ENCODE data around the gene ANAPC5. TPM values are rescaled to one million over a fixed set of nuclear protein-coding genes. Genes with fewer than 3 reads are reported as not detected.
A peak's percentile ranks its signal among the peaks of the same experiment; 100 is the strongest.
"Not testable (repeated sequence)": the region's sequence is repeated elsewhere in the genome, so short reads cannot be mapped to it uniquely, and the experiment has no call there.

ANAPC5 gene, protein sequence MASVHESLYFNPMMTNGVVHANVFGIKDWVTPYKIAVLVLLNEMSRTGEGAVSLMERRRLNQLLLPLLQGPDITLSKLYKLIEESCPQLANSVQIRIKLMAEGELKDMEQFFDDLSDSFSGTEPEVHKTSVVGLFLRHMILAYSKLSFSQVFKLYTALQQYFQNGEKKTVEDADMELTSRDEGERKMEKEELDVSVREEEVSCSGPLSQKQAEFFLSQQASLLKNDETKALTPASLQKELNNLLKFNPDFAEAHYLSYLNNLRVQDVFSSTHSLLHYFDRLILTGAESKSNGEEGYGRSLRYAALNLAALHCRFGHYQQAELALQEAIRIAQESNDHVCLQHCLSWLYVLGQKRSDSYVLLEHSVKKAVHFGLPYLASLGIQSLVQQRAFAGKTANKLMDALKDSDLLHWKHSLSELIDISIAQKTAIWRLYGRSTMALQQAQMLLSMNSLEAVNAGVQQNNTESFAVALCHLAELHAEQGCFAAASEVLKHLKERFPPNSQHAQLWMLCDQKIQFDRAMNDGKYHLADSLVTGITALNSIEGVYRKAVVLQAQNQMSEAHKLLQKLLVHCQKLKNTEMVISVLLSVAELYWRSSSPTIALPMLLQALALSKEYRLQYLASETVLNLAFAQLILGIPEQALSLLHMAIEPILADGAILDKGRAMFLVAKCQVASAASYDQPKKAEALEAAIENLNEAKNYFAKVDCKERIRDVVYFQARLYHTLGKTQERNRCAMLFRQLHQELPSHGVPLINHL
- total RNA-seq (2014; rRNA removed; shearing (Covaris generic); ENCODE audit: low replicate concordance) = 124 and 145 TPM in 2 replicates

GRCh38 chr12:121351820-121352681 is at the start of gene ANAPC5:
Gene ANAPC5 (minus strand): TSS chr12:121352411. CDS start chr12:121352340, 71 bp downstream.
- peak; percentile 98 for DNase-seq (ENCODE audit: low read depth)
- in situ Hi-C loops (cut with HindIII; ENCODE audit: low pct_unique_long_range_greater_than_20kb, low sequenced_read_pairs) = no loop called here

DNA sequence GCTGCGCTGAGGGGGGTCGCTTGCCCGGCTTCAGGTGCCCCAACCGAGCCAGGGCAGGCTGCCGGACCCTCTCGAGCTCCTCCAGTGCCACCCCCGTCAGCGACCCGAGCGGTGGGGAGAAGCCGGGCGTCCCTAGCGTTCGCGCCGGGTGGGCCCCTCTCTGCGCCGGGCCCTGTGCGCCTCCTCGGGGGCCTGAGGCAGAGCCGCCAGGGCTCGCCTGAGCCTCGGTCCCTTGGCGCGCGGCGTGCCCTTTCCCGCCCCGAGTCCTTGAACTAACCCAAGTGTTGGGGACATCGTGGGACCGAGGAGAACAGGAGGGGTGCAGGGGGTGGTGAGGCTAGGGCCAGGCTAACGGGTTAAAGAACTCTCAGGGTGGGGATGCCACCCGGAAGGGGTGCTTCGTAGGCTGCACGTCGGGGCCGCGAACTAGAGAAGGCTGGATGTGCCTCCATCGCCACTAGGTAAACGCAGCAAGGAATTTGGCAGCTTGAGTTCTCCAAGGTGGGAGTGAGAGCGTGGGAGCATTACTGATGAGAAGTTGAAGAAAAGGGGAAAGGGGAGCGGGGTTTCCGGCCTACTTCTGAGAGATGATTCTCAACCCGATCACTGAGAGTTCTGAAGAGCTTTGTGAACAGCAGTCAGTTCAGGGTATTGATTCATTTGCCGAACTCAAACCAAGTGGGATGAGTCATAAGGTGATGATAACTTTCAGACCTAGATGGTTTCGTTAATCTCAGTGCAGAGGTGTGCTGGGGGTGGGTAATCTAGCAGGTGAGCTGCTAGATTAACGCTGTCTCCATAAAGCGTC is 48.3 kb upstream of the ANAPC5 start:
- peak; percentile 57 for DNase-seq (ENCODE audit: low read depth)
- in situ Hi-C loops (cut with HindIII; ENCODE audit: low pct_unique_long_range_greater_than_20kb, low sequenced_read_pairs) = no loop called here

DNA sequence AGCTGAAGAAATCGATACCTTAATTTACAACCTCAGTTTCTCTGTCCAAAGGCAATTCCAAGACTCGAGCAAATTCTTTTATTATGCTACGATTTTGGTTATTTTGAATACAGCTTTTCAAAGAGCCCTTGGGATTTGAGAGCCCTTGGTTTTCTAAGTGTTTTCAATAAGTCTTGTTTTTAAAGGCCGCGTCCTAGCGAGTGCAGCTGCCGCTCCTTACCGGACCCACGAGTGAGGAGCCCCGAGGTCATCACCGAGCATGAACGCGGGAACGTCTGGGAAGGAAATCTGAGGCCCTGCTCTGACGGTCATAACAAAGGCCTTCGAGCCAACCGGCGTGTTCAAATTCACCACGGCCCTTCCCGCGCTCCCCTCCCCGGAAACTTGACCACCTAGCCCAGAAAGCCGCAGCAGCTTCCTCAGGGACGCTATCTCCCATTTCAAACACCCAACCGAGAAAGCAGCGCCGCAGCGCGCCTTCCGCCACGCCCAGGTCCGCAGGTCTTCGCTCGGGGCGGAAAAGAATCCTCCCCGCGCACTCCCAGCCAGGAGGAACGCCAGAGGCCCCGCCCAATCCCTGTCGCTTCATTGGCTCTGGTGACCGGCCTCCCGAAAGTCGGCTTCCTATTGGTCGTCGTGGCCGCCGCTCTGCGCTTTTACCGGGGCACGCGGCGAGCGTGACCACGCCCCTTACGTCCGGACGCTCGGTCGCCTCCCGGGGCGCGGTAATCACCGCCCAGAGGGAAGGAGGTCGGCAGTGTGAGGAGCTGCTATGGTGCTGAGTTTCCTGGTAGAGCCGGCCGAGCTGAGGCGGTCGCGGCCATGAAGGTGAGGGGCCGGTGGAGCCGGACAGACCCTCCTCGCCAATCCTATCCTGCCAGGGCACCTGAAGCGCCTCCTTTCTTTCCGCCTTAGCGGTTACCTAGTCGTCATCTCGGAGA is 47.5 kb upstream of the ANAPC5 start, which contains the start of gene RNF34:
Gene RNF34 (plus strand): TSS at position 728 of the 941 bp plus-strand sequence. CDS start 95 bp downstream, at position 823.
- in situ Hi-C loops (cut with HindIII; ENCODE audit: low pct_unique_long_range_greater_than_20kb, low sequenced_read_pairs) = no loop called here
- DNase-seq (ENCODE audit: low read depth) = peak; percentile 99

DNA sequence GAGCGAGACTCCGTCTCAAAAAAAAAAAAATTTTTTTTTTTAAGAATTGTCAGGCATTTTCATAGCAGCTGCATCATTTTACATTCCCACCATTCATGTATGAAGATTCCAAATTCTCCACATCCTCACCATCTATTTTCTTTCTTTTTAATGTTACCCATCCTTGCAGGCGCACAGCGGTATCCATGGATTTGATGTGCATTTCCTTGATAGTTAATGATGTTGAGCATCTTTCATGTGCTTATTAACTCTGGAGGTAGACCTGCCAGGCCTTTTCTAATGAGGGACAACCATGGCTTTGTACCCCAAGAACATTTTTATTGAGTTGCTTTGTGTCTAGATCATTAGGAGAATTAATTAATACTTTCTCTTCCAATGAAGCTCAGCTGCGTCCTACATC is 46.1 kb upstream of the ANAPC5 start:
- in situ Hi-C loops (cut with HindIII; ENCODE audit: low pct_unique_long_range_greater_than_20kb, low sequenced_read_pairs) = no loop called here
- DNase-seq (ENCODE audit: low read depth) = no peak

GRCh38 chr12:121397521-121397920 is 45.3 kb upstream of the ANAPC5 start:
- in situ Hi-C loops (cut with HindIII; ENCODE audit: low pct_unique_long_range_greater_than_20kb, low sequenced_read_pairs) = no loop called here
- no peak for DNase-seq (ENCODE audit: low read depth)

DNA sequence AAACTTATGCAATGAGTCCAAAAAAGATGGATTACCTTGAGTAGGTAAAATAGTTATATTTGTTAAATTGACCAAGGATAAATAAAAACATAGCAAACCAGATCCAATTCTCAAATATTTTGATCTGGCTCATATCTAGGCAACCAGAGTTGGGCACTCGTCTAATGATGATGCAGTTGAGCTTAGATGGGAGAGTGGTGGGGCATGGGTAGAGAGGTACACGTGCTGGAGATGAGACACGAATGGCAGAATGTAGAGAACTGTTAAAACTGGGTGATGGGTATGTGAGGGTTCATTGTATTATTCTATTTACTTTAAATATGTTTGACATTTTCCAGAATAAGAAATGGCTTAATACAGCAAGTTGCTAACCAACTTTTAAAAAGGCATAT is 40.1 kb upstream of the ANAPC5 start:
- DNase-seq (ENCODE audit: low read depth) = no peak
- in situ Hi-C loops (cut with HindIII; ENCODE audit: low pct_unique_long_range_greater_than_20kb, low sequenced_read_pairs) = no loop called here

DNA sequence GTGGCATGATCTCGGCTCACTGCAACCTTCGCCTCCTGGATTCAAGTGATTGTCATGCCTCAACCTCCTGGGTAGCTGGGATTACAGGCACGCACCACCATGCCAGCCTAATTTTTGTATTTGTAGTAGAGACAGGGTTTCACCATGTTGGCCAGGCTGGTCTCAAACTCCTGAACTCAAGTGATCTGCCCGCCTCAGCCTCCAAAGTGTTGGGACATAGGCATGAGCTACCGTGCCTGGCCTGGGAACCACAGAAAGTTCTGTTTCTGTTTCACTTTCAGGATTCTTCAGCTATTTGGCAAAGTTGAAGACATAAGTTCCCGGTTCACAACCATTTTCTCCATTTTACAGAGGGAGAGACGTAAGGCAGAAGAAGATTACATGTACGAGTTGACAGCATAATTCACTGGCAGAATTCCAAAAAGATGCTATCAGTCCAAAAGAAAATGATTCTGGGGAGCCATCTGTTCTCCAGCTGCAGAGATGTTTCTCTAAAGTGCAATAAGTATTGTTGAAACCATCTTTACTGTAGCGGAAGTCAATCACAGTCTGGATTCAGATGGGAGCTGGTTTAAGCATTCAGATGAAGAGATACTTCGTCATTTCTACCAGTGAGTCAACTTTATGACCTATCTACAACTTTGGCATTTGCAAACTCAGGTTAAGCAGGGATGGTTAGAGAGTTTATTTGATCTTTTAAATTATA is 39.6 kb upstream of the ANAPC5 start:
- in situ Hi-C loops (cut with HindIII; ENCODE audit: low pct_unique_long_range_greater_than_20kb, low sequenced_read_pairs) = no loop called here
- DNase-seq (ENCODE audit: low read depth) = no peak

DNA sequence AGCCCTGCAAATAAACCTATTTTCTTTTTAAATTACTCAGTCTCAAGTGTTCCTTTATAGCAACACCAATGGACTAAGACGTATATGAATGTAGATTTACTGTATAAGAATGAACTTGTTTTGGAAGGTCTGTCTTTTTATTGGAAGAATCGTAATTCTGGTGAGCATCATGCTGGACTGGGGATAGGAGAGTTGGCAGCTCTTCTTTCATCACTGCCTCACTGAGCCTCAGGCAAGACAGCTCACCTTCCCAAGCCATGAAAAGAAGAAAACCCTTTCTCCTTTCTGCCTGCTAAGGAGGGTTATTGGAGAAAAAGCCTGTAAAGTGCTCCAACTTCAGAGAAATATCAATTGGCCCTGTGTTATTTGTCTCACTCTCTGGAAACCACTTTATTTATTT is 38.6 kb upstream of the ANAPC5 start:
- in situ Hi-C loops (cut with HindIII; ENCODE audit: low pct_unique_long_range_greater_than_20kb, low sequenced_read_pairs) = no loop called here
- no peak for DNase-seq (ENCODE audit: low read depth)

GRCh38 chr12:121388421-121388981 is 36.3 kb upstream of the ANAPC5 start:
- DNase-seq (ENCODE audit: low read depth) = peak; percentile 16

DNA sequence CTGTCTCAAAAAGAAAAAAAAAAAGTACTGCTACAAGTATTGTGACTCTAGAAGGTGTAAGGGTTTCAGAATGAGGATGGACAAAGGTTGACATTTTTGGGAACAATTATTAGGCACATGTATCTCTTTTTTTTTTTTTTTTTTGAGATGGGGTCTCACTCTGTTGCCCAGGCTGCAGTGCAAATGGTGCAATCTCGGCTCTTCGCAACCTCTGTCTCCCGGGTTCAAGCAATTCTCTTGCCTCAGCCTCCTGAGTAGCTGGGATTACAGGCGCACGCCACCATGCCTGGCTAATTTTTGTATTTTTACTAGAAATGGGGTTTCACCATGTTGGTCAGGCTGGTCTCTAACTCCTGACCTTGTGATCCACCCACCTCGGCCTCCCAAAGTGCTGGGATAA is 32.7 kb upstream of the ANAPC5 start:
- in situ Hi-C loops (cut with HindIII; ENCODE audit: low pct_unique_long_range_greater_than_20kb, low sequenced_read_pairs); DNase-seq (ENCODE audit: low read depth): not testable (repeated sequence)

More at GRCh38 chr12:121388421-121388981, 36.3 kb upstream of the ANAPC5 start:
- in situ Hi-C loops (cut with HindIII; ENCODE audit: low pct_unique_long_range_greater_than_20kb, low sequenced_read_pairs) = no loop called here

DNA sequence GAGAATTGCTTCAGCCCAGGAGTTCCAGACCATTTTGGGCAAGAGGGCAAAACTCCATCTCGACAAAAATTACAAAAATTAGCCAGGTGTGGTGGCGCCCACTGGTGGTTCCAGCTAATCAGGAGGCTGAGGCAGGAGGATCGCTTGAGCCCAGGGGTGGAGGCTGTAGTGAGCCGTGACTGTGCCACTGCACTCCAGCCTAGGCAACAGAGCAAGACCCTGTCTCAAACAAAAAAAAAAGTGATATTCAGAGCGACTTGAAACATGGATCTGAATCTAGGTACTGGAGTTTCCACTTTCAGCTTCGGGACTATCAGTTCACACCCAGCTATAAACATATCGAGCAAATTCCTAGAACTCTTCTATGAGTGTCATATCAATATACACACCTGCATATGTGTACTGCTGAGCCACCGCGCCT is 31.4 kb upstream of the ANAPC5 start:
- DNase-seq (ENCODE audit: low read depth) = no peak
- in situ Hi-C loops (cut with HindIII; ENCODE audit: low pct_unique_long_range_greater_than_20kb, low sequenced_read_pairs) = no loop called here

DNA sequence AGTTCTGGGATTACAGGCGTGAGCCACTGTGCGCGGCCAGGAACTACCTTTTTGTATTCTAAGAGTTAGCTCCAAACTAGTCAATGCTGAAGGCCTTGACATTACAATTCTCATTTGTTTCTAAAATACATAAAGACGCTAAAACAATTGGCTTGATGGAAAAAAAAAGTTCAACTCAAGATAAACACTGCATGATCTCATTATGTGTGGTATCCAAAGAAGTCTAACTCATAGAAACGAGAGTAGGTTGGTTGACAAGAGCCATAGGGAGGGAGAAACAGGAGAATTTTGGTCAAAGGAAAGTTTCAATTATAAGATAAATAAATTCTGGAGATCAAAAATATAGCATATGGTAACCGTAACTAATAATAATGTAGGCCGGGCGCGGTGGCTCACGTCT is 27.7 kb upstream of the ANAPC5 start:
- in situ Hi-C loops (cut with HindIII; ENCODE audit: low pct_unique_long_range_greater_than_20kb, low sequenced_read_pairs) = no loop called here
- DNase-seq (ENCODE audit: low read depth) = no peak

DNA sequence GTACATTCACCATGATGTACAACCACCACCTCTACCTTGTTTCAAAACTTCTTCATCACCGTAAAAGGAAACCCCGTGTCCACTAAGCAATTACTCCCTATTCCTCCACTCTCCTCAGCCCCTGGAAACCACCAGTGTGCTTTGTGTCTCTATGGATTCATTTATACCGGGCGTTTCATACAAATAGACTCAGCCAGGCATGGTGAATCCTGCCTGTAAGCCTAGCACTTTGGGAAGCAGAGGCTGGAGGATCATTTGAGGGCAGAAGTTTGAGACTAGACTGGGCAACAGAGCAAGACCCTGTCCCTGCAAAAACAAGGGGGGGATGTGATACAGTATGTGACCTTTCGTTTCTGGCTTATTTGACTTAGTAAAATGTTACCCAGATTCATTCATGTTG is 26.5 kb upstream of the ANAPC5 start:
- in situ Hi-C loops (cut with HindIII; ENCODE audit: low pct_unique_long_range_greater_than_20kb, low sequenced_read_pairs) = no loop called here

GRCh38 chr12:121376754-121377697 is 24.8 kb upstream of the ANAPC5 start:
- peak; percentile 41 for DNase-seq (ENCODE audit: low read depth)
- in situ Hi-C loops (cut with HindIII; ENCODE audit: low pct_unique_long_range_greater_than_20kb, low sequenced_read_pairs) = no loop called here

More for the DNA sequence above, 26.5 kb upstream of the ANAPC5 start:
- DNase-seq (ENCODE audit: low read depth) = no peak
